Colonic mucosa (tissue), 4 donors: ENCODE data around the gene C3orf20. TPM values are rescaled to one million over a fixed set of nuclear protein-coding genes. Genes with fewer than 3 reads are reported as not detected.

ENCODE experiments used
- DNase-seq: peaks from one replicate; pipeline ENCODE4 v3.0.0-alpha.2; 2020
- H3K27ac ChIP-seq: fragments of 200-600 bp; one replicate; pipeline ENCODE4 v1.8.0; 2021
- H3K27me3 ChIP-seq: fragments of 200-600 bp; one replicate; pipeline ENCODE4 v1.8.0; 2021
- H3K36me3 ChIP-seq: fragments of 200-600 bp; one replicate; pipeline ENCODE4 v1.8.0; 2021
- H3K4me1 ChIP-seq: fragments of 200-600 bp; one replicate; pipeline ENCODE4 v1.8.0; 2021; ENCODE audit warnings: mild to moderate bottlenecking
- H3K4me3 ChIP-seq: fragments of 200-600 bp; one replicate; pipeline ENCODE4 v1.8.0; 2021
- H3K9ac ChIP-seq, 2 donors: one replicate each; pipeline ENCODE4 v1.7.0; 2013; ENCODE audit warnings: control low read depth in 2 of 2, low read depth in 2 of 2, low read length in 2 of 2
- H3K9me3 ChIP-seq: fragments of 200-600 bp; one replicate; pipeline ENCODE4 v1.8.0; 2021
- CTCF ChIP-seq: fragments of 200-600 bp; IDR thresholded peaks from one replicate; pipeline ENCODE4 v1.8.0; 2022; ENCODE audit warnings: antibody characterized with exemption, mild to moderate bottlenecking
- intact Hi-C: fragments of 100-400 bp; cut with DNase I; formaldehyde crosslinking; loops from one replicate; pipeline ENCODE4 v1.14.1; 2022
- total RNA-seq, 2 donors: library from RNA; stranded (reverse); fragmentation: NEBNext Ultra II Directional in 1 of 2; extraction: Animal tissue kit (Norgen Biotek cat#: 25700) in 1 of 2; gene quantifications; one replicate each; pipeline ENCODE4 v1.2.1, GENCODE V29; 2021
- donor health status: healthy.
- donor health status: DM: no; HTN: no; CAD: no.
- donor health status: DM: no; HTN: no; CAD: no.

Gene C3orf20
- total RNA-seq, 2 donors from 2014 or later: 0.08 TPM; not detected in 1

DNA sequence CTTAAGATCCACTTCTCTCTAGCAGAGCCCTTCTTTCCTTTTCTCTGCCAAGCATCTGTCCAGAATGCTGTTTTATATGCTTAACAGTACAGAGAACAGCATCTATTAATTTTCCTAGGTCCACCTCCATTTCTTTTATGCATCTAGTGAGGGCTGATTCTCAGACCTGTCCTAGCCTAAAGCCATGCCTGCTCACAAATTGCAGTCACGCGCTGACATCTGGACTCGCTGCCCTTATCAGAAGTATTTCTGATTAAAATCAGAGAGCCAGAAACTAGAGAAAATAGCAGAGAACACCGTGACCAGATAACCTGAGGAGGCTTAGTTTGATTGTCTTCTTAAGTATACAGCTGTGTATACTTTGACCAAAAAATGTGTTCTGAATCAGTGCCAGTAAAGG is 1.9 kb downstream of the C3orf20 start:
- Histone ChIP-seq H3K4me1 (no peaks in the 10 kb centered on the region), H3K36me3 (peaks cover 4% of the 10 kb centered on the region), H3K9ac (no peak overlapping the region), H3K27me3 (no peaks in the 10 kb centered on the region), H3K27ac (no peak overlapping the region), H3K9me3 (no peaks in the 10 kb centered on the region), H3K4me3 (no peak overlapping the region)
- no peak for TF ChIP-seq CTCF
- no peak for DNase-seq
- intact Hi-C loops: loop anchor here (10.0 kb wide), 1 partner anchor 98 kb away; no protein-coding TSS in a partner anchor

GRCh38 chr3:14678015-14678503 is 3.1 kb downstream of the C3orf20 start:
- Histone ChIP-seq H3K27ac (no peak overlapping the region), H3K27me3 (no peaks in the 10 kb centered on the region), H3K36me3 (no peaks in the 10 kb centered on the region), H3K9ac (no peak overlapping the region), H3K9me3 (no peaks in the 10 kb centered on the region), H3K4me1 (no peaks in the 10 kb centered on the region), H3K4me3 (no peak overlapping the region)
- no peak for TF ChIP-seq CTCF
- no peak for DNase-seq
- intact Hi-C loops: loop anchor here (10.0 kb wide), 1 partner anchor 97 kb away; no protein-coding TSS in a partner anchor

- intact Hi-C loops: no loop called here
These were observed 5.2 kb downstream of the C3orf20 start for GRCh38 chr3:14680115-14680514.

GRCh38 chr3:14680716-14681115 is 5.8 kb downstream of the C3orf20 start:
- H3K36me3 ChIP-seq: no peaks in the 10 kb centered on the region
- H3K9ac ChIP-seq: no peak overlapping the region
- no peaks in the 10 kb centered on the region for H3K27me3 ChIP-seq
- intact Hi-C loops: no loop called here
- no peaks in the 10 kb centered on the region for H3K4me1 ChIP-seq
- no peak for TF ChIP-seq CTCF
- H3K4me3 ChIP-seq: no peak overlapping the region
- no peak overlapping the region for H3K27ac ChIP-seq
- DNase-seq: no peak
- H3K9me3 ChIP-seq: no peaks in the 10 kb centered on the region

More at GRCh38 chr3:14680115-14680514, 5.2 kb downstream of the C3orf20 start:
- no peaks in the 10 kb centered on the region for H3K9me3 ChIP-seq
- TF ChIP-seq CTCF: no peak
- no peaks in the 10 kb centered on the region for H3K27me3 ChIP-seq
- no peak for DNase-seq
- no peaks in the 10 kb centered on the region for H3K36me3 ChIP-seq
- no peak overlapping the region for H3K27ac ChIP-seq
- no peak overlapping the region for H3K4me3 ChIP-seq
- H3K4me1 ChIP-seq: no peaks in the 10 kb centered on the region
- H3K9ac ChIP-seq: no peak overlapping the region

GRCh38 chr3:14684447-14684846 is 9.5 kb downstream of the C3orf20 start:
- no peak for TF ChIP-seq CTCF
- no peaks in the 10 kb centered on the region for H3K36me3 ChIP-seq
- intact Hi-C loops: no loop called here
- H3K27me3 ChIP-seq: no peaks in the 10 kb centered on the region
- H3K4me1 ChIP-seq: no peaks in the 10 kb centered on the region
- H3K27ac ChIP-seq: no peak overlapping the region
- H3K9ac ChIP-seq: no peak overlapping the region
- no peak overlapping the region for H3K4me3 ChIP-seq
- H3K9me3 ChIP-seq: no peaks in the 10 kb centered on the region
- DNase-seq: no peak
